Fibroblast of the aortic adventitia (primary cell): Measurements from ENCODE around the gene PEX11B. TPM values are rescaled to one million over a fixed set of nuclear protein-coding genes. Genes with fewer than 3 reads are reported as not detected.

Experiments
- DNase-seq: peaks from one replicate; pipeline ENCODE4 v3.0.0-alpha.2; 2010; ENCODE audit warnings: low read depth
- H3K4me3 ChIP-seq: 2 replicates; pipeline ENCODE4 v1.5.1; 2011; ENCODE audit warnings: low read depth, mild to moderate bottlenecking, control low read depth, low read length, moderate library complexity
- CTCF ChIP-seq: IDR thresholded peaks from 2 replicates; pipeline ENCODE4 v1.5.1; 2011; ENCODE audit warnings: mild to moderate bottlenecking, low read length, control low read depth, inconsistent platforms; ENCODE audit not compliant: insufficient read depth
- total RNA-seq: library from RNA; depleted of rRNA; stranded (reverse); fragments of >200 nt; gene quantifications from 2 replicates; pipeline ENCODE4 v1.2.3, GENCODE V29; 2012; ENCODE audit warnings: low replicate concordance

PEX11B gene
- total RNA-seq, 1 donor = 26.8 TPM

- DNase-seq = no peak
- no peak overlapping the region for H3K4me3 ChIP-seq
- TF ChIP-seq CTCF = no peak
Measured at GRCh38 chr1:145952903-145953302, 34.4 kb upstream of the PEX11B start.

- DNase-seq = no peak
- no peak for TF ChIP-seq CTCF
- no peak overlapping the region for H3K4me3 ChIP-seq
Measured at GRCh38 chr1:145951526-145951925, 33.0 kb upstream of the PEX11B start.

DNA sequence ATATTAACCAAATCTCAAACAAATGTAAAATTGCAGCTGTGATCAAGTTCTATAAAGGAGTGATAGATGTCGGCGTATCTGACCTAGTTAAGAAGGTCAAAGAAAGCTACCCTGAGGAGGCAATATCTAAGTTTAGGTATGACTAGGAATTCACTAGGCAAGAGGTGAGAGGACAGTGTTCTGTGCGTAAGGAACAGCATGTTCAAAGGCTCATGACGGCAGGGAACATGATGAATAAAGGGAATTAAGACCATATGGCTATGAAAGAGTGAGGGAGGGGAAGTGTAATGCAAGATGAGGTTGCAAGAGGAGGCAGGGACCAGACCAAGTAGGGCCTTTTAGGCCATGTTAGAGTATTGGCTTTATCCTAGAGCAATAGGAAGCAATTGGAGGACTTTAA is 30.7 kb upstream of the PEX11B start:
- TF ChIP-seq CTCF = no peak
- H3K4me3 ChIP-seq = no peak overlapping the region
- DNase-seq = no peak

DNA sequence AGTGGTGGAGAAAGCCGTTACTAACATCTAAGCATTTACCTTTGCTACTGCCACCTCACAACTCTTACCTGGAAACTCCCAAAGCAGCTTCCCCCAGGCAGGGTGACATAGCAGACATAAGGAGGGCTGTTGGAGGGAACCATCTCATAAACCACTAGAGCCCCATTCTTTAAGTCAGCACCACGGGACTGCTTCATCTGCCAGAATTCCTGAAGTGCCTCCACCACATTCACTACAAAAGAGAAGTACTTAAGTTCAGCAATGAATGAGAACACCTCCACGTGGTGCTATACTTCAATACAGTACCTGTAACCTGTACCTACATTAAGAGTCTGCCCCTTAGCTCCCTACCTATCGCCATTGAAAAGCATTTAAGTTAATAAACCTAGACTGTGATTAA is 29.0 kb upstream of the PEX11B start:
- DNase-seq = no peak
- no peak for TF ChIP-seq CTCF
- no peak overlapping the region for H3K4me3 ChIP-seq

GRCh38 chr1:145946477-145946986 is 28.0 kb upstream of the PEX11B start:
- H3K4me3 ChIP-seq = no peak overlapping the region
- no peak for TF ChIP-seq CTCF
- DNase-seq = no peak

DNA sequence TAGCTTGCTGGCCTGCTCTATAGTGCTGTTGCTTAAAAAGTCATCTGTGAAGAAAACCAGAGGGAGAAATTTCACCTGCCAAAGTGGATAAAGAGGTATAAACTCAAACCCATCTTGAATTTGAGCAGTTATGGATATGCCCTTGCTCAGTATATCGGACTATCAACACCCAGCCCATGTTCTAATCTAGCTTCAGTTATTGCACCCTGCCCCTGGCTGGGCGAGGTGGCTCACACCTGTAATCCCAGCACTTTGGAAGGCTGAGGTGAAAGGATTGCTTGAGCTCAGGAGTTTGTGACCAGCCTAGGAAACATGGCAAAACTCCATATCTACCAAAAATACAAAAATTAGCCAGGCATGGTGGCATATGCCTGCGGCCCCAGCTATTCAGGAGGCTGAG is 26.0 kb upstream of the PEX11B start:
- H3K4me3 ChIP-seq = no peak overlapping the region
- DNase-seq = no peak
- TF ChIP-seq CTCF = no peak

GRCh38 chr1:145942871-145943270 is 24.4 kb upstream of the PEX11B start:
- no peak overlapping the region for H3K4me3 ChIP-seq
- no peak for TF ChIP-seq CTCF
- no peak for DNase-seq
